HG02759 (cell line): Measurements from ENCODE around the gene OXCT1.
"Not testable (repeated sequence)": the region's sequence is repeated elsewhere in the genome, so short reads cannot be mapped to it uniquely, and the experiment has no call there.

Source experiments
- ATAC-seq: cut with Tn5 transposase; IDR thresholded peaks from one replicate; pipeline ENCODE4 v1.9.1; 2021; ENCODE audit warnings: mild to moderate bottlenecking, moderate library complexity; ENCODE audit not compliant: unreplicated experiment

The OXCT1 gene

DNA sequence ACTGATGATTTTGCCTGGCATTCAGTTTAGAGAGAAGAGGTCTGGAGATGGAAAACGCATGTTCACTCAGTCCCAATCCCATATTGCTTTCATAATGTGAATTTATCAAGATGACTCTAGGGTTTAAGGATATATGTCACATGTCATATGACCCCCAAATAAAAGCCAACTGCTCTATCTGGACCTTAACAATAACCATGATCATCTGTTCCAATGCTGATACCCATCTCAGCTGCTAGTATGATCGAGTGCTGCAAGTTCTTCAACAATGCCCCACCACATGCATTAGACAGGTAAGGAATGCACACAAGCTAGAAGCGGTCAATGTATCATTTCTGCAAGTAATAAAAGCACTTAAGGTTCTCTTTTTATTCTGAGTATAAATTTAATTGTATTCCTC, 91.8 kb downstream of the OXCT1 start:
- no peak for ATAC-seq

DNA sequence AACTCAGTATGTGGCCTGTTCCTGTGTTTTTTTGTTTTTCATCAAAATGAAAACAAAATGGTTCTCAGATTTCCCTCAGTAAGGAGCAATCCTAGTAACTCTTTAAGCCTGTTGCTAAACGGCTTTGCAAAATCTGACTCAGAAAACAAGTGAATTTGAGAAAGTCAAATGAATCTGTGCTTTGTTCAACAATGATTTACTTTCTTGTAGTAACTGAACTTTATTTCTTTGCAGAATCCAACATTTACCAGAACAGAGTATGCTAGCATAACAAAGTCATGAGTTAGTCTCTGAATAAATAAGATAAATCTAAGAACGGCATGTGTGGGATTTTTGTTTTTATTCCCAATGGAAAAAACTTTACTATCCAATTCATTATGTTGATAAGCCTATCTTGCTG, 93.8 kb downstream of the OXCT1 start:
- no peak for ATAC-seq

GRCh38 chr5:41773799-41774198, 96.4 kb downstream of the OXCT1 start:
- ATAC-seq: no peak

DNA sequence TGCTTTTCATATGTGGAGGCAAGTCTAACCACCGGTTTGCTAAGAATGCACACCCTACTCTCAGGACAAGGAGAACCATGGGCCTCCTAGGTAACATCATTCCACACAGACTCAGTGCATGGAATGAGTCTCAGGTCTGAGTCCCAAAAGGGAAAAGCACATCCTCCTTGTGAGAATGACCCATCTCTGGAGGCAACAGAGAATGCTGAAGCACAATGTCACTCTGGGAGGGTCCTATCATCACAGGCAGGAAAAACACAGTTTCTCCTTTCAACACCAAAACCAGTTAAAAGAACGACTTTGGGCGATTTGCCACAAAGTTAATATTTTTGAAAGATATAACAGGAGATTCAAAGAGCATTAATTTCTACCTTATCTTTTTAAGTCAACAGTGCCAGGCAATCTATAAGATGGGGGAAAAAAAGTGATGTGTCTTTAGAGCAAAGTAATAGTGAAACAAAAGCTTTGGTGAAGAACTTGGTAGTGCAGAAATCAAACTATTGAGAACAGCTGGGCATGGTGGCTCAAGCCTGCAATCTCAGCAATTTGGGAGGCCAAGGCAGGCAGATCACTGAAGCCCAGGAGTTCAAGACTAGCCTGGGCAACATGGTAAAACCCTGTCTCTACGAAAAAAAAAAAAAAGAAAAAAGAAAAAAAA, 97.3 kb downstream of the OXCT1 start:
- peak; percentile 59 for ATAC-seq

GRCh38 chr5:41772056-41772455, 98.2 kb downstream of the OXCT1 start:
- ATAC-seq: no peak

DNA sequence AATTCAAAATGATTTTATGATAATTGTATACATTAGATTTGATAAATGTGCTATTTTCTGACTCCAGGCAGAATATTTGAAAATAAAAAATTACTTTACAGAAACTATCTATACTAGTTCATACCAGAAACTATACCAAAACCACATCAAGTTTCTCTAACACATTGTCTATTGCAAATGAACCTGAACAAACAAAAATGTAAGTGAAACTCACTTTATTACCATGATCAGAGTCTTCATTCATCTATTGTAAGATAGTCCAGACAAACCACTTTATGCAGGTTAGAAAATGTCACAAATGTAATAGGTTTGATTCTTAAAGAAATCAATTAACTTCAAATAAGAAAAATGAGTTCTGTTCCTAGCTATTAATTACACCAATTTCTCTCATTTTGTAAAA, 99.4 kb downstream of the OXCT1 start:
- peak; percentile 76 for ATAC-seq

DNA sequence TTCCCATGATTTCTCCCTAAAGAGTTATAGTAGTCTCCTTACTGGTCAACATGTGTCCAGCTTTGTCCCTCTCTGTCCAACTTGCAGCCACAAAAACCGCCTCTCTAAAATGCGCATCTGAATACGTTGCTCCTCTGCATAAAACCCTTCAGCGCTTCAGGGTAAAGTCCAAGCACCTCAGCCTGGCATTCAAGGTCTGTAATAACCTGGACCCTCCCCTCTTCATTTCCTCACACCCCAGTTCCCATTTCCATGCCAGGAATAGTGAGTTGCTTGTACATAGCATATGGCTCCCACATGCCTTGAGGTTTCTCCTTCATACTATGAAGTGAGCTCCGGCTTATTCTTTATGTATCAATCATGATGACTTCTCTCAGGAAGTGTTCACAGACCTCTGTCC, 101.5 kb downstream of the OXCT1 start:
- ATAC-seq: no peak

DNA sequence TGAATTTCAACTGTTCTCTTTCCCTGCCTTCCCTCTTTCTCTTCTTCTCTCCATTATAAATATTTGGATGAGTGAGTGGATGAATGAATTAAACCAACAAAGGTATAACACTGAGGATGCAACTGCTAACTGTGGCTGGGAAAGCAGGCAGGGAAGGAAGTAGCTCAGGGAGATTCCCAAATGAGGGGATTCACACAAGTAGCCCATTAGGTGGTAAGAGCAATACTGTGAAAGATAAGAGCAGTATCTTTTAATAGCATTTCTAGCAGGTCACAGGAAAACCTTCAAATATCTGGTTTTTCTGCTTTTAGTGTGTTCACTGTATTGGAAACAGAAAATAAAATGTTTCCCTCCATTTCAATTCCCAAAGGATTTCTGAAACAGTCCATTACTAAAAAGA, 105.6 kb downstream of the OXCT1 start:
- ATAC-seq: no peak

- ATAC-seq: no peak
Measured at GRCh38 chr5:41763574-41763973, 106.7 kb downstream of the OXCT1 start.

DNA sequence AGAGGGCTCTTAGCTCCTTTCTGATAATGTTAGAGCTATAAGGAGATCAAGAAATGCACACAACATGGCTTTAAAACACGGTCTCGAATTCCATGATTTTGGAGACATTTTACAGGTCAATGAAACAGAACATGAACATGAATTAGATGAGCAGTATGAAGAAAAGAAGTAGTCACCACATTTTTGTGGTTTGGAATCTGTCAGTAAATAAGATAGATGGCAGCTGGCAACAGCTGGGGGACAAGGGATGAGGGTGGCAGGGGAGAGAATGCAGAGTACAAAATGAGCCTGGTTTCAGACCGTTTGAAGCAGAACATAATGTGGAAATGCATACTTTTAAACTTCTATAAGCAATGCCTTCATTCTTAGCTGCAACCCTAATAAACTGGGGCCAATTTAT, 107.1 kb downstream of the OXCT1 start:
- peak; percentile 52 for ATAC-seq

DNA sequence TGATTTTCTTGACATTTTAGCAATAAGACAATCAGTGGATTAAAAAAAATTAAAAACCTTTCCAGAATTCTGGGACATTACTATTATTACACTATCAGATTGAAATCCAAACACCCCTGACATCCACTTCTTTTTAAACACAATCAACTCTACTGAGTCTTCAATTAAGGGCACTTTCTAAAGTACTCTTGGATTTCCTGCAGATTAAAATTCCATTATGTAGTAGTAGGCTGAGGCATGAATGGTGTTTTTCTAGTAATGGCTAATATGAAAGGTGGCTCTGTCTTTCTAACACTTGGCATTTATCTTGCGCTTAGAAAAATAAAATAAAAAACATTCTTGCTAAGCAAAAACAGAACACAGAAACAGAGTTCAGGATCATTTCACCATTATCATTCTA, 107.8 kb downstream of the OXCT1 start:
- no peak for ATAC-seq

GRCh38 chr5:41761663-41762062, 108.6 kb downstream of the OXCT1 start:
- ATAC-seq: no peak

DNA sequence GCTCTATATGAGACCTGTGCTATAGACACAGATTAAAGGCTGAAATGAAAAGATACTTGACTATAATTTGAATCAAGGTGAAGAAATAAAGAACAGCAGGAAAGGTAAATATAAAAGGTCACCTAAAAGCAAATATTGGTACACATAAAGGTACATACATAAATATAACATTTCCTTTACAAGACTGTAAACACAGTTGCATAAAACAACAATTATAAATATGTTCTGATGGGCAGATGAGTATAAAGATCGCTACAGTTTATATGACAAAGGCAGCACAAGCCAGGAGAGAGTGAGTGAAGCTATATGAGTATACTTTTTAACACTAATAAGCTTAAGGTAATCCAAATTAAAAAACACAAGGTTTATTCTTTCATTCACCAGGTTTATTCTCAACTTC, 114.5 kb downstream of the OXCT1 start:
- no peak for ATAC-seq

- no peak for ATAC-seq
Measured at GRCh38 chr5:41754857-41755256, 115.4 kb downstream of the OXCT1 start.

DNA sequence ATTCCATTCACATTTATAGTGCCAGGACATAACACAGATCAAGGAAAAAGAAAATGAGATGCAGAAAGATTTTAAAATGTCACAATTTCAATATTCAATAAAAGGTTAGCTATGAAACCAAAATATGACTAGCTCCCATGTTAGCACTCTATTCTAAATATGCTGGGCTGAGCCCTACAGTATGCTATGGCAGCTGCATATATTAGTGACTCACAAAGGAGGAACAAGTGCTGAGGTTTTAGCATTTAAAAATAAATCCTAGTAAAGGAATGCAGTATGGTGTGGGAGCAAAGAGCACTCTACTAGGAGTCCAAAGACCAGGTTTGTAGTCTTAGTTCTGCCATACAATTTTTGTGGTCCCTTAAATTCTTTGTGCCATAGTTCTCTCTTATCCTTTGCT, 118.4 kb downstream of the OXCT1 start:
- no peak for ATAC-seq

DNA sequence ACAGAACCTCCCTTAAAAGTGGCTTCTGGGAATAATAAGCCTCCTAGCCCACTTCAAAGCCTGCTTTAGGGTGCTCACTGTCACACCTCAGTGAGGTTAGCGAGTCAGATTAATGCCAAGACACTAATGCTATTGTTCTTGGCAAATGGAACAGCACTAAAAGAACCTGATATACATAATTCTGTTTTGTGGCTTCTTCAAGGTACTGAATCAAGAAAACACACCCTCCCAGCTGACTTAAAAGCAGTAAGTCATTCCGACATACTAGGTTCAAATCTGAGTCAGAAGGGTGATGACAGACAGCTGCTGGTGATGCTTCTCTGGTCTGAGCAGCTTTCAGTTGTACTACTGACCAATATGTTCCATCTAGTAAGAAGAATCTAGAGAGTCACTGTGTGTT, 121.6 kb downstream of the OXCT1 start:
- ATAC-seq: peak; percentile 99

DNA sequence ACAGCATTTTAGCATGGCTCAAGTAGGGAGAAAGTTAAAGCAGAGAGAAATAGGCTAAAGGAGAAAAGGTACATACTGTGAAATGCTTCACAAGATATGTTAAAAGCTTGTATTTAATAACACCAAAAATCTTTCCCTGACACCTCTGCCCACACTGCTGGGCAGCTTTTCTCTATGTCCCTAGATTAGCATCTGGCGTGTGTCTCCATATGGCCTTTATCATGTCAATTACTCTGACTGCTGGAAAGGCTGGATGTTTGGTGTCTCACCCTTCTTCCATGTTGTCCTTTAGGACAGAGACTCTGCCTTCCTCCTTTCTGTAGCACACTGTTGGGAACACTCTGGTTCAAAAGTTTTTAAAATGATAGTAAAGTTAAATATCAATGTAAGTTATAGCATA, 122.5 kb downstream of the OXCT1 start:
- ATAC-seq: no peak

DNA sequence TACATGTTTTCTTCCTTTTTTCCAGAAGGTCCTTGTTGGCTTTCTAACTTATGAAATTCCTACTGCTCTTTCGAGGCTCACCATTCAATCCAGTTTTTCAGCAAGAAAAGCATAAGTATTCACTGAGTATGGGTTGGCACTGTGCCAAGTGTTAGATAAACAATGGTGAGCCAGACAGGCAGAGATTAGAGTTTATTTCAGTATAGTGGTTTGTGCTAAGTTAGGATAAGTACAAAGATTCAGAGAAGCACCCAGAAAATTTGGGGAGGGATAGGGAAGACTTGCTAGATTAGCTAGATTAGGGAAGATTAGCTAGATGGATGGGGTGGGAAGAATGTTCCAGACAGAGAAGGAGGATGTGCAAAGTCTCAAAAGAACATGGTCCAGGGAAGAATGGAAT, 122.9 kb downstream of the OXCT1 start:
- no peak for ATAC-seq

DNA sequence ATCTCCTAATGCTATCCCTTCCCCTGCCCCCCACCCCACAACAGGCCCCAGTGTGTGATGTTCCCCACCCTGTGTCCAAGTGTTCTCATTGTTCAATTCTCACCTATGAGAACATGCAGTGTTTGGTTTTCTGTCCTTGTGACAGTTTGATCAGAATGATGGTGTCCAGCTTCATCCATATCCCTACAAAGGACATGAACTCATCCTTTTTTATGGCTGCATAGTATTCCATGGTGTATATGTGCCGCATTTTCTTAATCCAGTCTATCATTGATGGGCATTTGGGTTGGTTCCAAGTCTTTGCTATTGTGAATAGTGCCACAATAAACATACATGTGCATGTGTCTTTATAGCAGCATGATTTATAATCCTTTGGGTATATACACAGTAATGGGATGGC, 127.6 kb downstream of the OXCT1 start:
- not testable (repeated sequence) for ATAC-seq

GRCh38 chr5:41738710-41739354, 131.4 kb downstream of the OXCT1 start:
- ATAC-seq: no peak

DNA sequence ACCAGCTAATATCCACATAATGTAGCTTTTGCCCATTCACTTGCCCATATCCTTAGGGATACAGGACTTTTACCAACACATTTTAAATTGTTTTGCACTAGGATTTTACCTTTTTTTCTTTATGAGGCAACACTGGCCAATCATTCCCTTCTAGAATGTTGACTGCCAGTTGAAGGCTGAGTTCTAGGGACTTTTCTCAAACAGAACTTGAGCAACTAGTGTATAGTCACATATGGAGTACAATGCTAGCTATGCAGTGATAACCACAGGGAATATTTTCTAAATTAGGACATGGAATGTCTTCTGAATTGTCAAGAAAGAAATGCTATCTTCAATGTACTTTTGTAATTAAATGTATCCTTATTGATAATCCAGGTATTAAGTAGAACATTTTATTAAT, 133.6 kb downstream of the OXCT1 start:
- ATAC-seq: no peak

- peak; percentile 62 for ATAC-seq
Measured at GRCh38 chr5:41735213-41735612, 135.0 kb downstream of the OXCT1 start.

DNA sequence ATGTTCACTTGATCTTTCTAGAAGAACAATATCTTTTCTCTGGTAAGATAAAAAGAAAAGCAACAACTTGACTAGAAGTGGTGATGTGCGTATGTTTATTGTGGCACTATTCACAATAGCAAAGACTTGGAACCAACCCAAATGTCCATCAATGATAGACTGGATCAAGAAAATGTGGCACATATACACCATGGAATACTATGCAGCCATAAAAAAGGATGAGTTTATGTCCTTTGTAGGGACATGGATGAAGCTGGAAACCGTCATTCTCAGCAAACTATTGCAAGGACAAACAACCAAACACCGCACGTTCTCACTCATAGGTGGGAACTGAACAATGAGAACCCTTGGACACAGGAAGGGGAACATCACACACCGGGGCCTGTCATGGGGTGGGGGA, 140.8 kb downstream of the OXCT1 start:
- not testable (repeated sequence) for ATAC-seq
